ENCODE results near the gene OR2A7.
"Not testable (repeated sequence)": the region's sequence is repeated elsewhere in the genome, so short reads cannot be mapped to it uniquely, and the experiment has no call there.

Gene OR2A7

DNA sequence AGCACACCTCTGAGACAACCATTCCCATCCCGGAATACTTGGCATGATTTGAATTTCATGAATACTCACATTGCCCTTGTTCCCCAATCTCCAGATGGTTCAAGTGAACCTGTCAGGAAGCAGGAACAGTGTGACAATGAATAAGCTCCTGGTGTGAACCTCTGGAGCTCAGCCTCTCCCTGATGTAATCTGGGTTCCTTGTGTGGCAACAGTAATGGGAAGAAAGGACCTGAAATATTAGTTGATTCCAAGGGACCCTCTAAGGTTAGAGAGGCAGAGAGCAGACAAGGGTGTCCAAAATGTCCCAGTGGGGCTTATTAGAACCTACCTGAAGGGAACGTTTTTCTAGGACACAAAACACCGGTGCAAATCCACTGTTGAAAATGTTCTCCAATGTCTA is 8.5 kb downstream of the OR2A7 start:
- TF ChIP-seq, protein P1, sequence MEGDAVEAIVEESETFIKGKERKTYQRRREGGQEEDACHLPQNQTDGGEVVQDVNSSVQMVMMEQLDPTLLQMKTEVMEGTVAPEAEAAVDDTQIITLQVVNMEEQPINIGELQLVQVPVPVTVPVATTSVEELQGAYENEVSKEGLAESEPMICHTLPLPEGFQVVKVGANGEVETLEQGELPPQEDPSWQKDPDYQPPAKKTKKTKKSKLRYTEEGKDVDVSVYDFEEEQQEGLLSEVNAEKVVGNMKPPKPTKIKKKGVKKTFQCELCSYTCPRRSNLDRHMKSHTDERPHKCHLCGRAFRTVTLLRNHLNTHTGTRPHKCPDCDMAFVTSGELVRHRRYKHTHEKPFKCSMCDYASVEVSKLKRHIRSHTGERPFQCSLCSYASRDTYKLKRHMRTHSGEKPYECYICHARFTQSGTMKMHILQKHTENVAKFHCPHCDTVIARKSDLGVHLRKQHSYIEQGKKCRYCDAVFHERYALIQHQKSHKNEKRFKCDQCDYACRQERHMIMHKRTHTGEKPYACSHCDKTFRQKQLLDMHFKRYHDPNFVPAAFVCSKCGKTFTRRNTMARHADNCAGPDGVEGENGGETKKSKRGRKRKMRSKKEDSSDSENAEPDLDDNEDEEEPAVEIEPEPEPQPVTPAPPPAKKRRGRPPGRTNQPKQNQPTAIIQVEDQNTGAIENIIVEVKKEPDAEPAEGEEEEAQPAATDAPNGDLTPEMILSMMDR (IDR thresholded peaks at IDR 0.05) = no peak
- H3K4me1 ChIP-seq = no peaks in the 10 kb centered on the region
- H3K27ac ChIP-seq = no peak overlapping the region
- H3K4me2 ChIP-seq (ENCODE audit: low read length) = no peak overlapping the region
- H3K9me3 ChIP-seq (ENCODE audit: control insufficient read depth, low read length) = no peaks in the 10 kb centered on the region
- no peak overlapping the region for H2AFZ ChIP-seq
- no peak overlapping the region for H3K9ac ChIP-seq
- H3K36me3 ChIP-seq (ENCODE audit: control insufficient read depth, insufficient read depth, low read length) = no peaks in the 10 kb centered on the region
- no peak overlapping the region for H3K4me3 ChIP-seq (ENCODE audit: low read depth, low read length)
- H3K27me3 ChIP-seq (ENCODE audit: control insufficient read depth, insufficient read depth, low read length) = no peaks in the 10 kb centered on the region
- H3K79me2 ChIP-seq = no peaks in the 10 kb centered on the region

DNA sequence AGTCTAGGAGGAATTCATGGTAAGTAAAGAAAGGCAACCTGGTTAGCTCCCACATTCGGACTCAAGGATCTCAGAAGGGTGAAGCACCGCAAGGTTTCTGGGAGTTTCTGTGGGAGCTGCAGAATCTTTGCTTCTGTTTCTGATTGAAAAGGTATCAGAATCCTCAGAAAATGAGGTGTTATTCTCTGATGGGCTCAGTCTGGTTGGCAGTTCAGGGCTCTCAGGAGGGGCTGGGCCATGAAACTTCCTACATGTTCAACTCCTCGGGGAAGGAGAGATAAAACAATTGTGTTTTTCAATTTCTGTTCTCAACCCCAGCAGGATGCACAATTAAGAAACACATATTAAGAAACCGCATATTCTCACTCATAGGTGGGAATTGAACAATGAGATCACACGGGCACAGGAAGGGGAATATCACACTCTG is 9.1 kb downstream of the OR2A7 start:
- H3K36me3 ChIP-seq (ENCODE audit: control insufficient read depth, insufficient read depth, low read length) = no peaks in the 10 kb centered on the region
- H3K27me3 ChIP-seq (ENCODE audit: control insufficient read depth, insufficient read depth, low read length) = no peaks in the 10 kb centered on the region
- no peak overlapping the region for H3K4me3 ChIP-seq (ENCODE audit: low read depth, low read length)
- no peaks in the 10 kb centered on the region for H3K9me3 ChIP-seq (ENCODE audit: control insufficient read depth, low read length)
- no peak overlapping the region for H3K4me2 ChIP-seq (ENCODE audit: low read length)
- H2AFZ ChIP-seq = no peak overlapping the region
- H3K4me1 ChIP-seq = no peaks in the 10 kb centered on the region
- H3K79me2 ChIP-seq = no peaks in the 10 kb centered on the region
- H3K27ac ChIP-seq = no peak overlapping the region
- H3K9ac ChIP-seq = no peak overlapping the region
- TF ChIP-seq, protein P1 (IDR thresholded peaks at IDR 0.05) = no peak

DNA sequence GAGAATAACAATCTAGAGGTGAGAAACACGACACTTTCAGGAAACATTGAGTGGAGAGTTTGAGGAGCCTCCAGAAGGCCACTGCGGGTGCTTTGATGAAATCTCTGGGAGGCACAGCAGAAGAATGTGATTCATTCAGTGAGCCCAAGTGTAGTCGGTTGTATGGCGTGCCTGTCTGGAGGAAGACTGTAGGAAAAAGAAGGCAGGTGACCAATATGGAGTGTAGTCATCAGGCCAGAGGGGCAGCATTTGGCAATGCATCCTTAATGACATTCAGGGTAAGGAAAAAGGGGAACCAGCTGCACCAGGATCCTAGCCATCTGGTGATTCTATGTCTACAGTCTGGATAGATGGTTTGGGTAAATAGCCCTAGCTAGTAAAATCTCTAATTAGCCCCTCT is 12.3 kb downstream of the OR2A7 start:
- H3K27ac ChIP-seq; H3K4me3 ChIP-seq (ENCODE audit: low read depth, low read length); H3K9me3 ChIP-seq (ENCODE audit: control insufficient read depth, low read length); H3K79me2 ChIP-seq; H3K4me1 ChIP-seq; H3K36me3 ChIP-seq (ENCODE audit: control insufficient read depth, insufficient read depth, low read length); H3K27me3 ChIP-seq (ENCODE audit: control insufficient read depth, insufficient read depth, low read length); H3K9ac ChIP-seq; H2AFZ ChIP-seq; H3K4me2 ChIP-seq (ENCODE audit: low read length): not testable (repeated sequence)

GRCh38 chr7:144247674-144248330 is 16.8 kb downstream of the OR2A7 start:
- not testable (repeated sequence) for H3K9me3 ChIP-seq (ENCODE audit: control insufficient read depth, low read length); H3K4me2 ChIP-seq (ENCODE audit: low read length); H3K4me3 ChIP-seq (ENCODE audit: low read depth, low read length); H3K36me3 ChIP-seq (ENCODE audit: control insufficient read depth, insufficient read depth, low read length); H2AFZ ChIP-seq; H3K27me3 ChIP-seq (ENCODE audit: control insufficient read depth, insufficient read depth, low read length); H3K79me2 ChIP-seq; H3K27ac ChIP-seq; H3K4me1 ChIP-seq; H3K9ac ChIP-seq

DNA sequence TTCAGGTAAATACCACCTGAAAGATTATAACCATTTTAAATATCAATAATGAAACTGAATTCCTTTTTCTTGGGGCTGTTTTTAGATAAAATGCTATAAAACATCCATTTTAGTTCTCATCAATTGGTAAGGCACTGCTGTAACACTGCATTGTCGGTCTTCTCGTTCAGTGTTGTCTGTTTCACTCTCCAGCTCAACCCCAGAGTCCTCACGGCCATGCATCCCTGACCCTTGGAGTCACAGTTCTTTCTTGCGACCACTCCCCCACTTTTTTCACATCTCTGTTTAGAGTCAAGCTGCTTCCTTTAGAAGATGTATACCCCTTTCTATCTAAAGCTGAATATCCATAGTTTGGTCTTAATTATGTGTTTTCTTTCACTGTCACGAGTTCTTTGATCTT is 17.6 kb downstream of the OR2A7 start:
- H3K9ac ChIP-seq; H3K9me3 ChIP-seq (ENCODE audit: control insufficient read depth, low read length); H3K4me2 ChIP-seq (ENCODE audit: low read length); H3K27ac ChIP-seq; H2AFZ ChIP-seq; H3K79me2 ChIP-seq; H3K36me3 ChIP-seq (ENCODE audit: control insufficient read depth, insufficient read depth, low read length); H3K4me1 ChIP-seq; H3K4me3 ChIP-seq (ENCODE audit: low read depth, low read length); H3K27me3 ChIP-seq (ENCODE audit: control insufficient read depth, insufficient read depth, low read length): not testable (repeated sequence)

DNA sequence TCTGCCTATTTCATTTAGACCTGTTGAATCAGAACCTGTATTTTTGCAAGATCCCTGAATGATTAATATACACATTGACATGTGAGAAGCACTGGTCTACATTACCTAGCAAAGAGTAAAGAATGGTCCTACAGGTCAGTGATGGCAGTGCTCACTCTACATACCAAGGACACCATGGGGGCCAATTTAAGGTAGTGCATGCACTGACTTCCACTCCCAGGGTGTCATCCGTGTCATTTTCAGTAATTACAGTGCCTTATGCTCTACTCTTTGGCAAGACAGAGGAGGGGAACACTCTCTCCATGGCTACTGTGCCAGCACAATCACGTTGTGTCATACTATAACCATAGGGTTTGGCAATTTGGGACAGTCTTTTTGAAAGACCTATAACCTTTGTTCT is 19.2 kb downstream of the OR2A7 start:
- H2AFZ ChIP-seq; H3K27me3 ChIP-seq (ENCODE audit: control insufficient read depth, insufficient read depth, low read length); H3K36me3 ChIP-seq (ENCODE audit: control insufficient read depth, insufficient read depth, low read length); H3K4me3 ChIP-seq (ENCODE audit: low read depth, low read length); H3K27ac ChIP-seq; H3K79me2 ChIP-seq; H3K9ac ChIP-seq; H3K4me2 ChIP-seq (ENCODE audit: low read length); H3K4me1 ChIP-seq; H3K9me3 ChIP-seq (ENCODE audit: control insufficient read depth, low read length): not testable (repeated sequence)

GRCh38 chr7:144239365-144239764 is 25.2 kb downstream of the OR2A7 start, which contains the start of gene OR2A42:
TSS of gene OR2A42 (minus strand) at chr7:144239605. CDS start at chr7:144232843, 6,762 bp downstream.
- H3K4me3 ChIP-seq (ENCODE audit: low read depth, low read length); H3K27ac ChIP-seq; H3K4me1 ChIP-seq; H3K79me2 ChIP-seq; H3K9ac ChIP-seq; H3K9me3 ChIP-seq (ENCODE audit: control insufficient read depth, low read length); H3K27me3 ChIP-seq (ENCODE audit: control insufficient read depth, insufficient read depth, low read length); H2AFZ ChIP-seq; H3K36me3 ChIP-seq (ENCODE audit: control insufficient read depth, insufficient read depth, low read length); H3K4me2 ChIP-seq (ENCODE audit: low read length): not testable (repeated sequence)

- H3K4me3 ChIP-seq (ENCODE audit: low read depth, low read length); H3K9me3 ChIP-seq (ENCODE audit: control insufficient read depth, low read length); H3K79me2 ChIP-seq: not testable (repeated sequence)
Observed at GRCh38 chr7:144238530-144239082, 26.0 kb downstream of the OR2A7 start.

DNA sequence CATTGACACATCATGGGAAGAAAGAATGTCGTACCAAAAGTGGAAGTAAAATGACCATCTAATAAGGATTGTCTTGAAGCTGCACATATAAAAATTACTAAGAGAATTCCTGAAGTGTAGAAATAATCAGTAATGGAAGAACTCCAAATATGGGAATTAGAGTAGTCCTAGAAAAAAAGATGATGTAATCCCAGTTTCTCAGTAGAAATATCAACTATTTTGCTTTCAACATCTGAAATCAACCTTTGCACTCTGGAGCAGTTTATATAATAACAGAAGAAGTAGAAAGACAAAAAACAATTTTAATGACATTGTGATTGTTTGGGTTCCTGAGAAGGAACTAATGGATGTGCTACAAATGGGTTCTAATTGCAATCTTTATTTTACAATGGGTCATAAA is 31.6 kb downstream of the OR2A7 start:
- H3K4me3 ChIP-seq (ENCODE audit: low read depth, low read length); H3K4me2 ChIP-seq (ENCODE audit: low read length); H3K36me3 ChIP-seq (ENCODE audit: control insufficient read depth, insufficient read depth, low read length); H2AFZ ChIP-seq; H3K27me3 ChIP-seq (ENCODE audit: control insufficient read depth, insufficient read depth, low read length); H3K9ac ChIP-seq; H3K9me3 ChIP-seq (ENCODE audit: control insufficient read depth, low read length); H3K4me1 ChIP-seq; H3K79me2 ChIP-seq; H3K27ac ChIP-seq: not testable (repeated sequence)

More at GRCh38 chr7:144238530-144239082, 26.0 kb downstream of the OR2A7 start:
- H3K27ac ChIP-seq; H3K4me2 ChIP-seq (ENCODE audit: low read length); H3K27me3 ChIP-seq (ENCODE audit: control insufficient read depth, insufficient read depth, low read length); H3K4me1 ChIP-seq; H2AFZ ChIP-seq; H3K9ac ChIP-seq; H3K36me3 ChIP-seq (ENCODE audit: control insufficient read depth, insufficient read depth, low read length): not testable (repeated sequence)

Measured in parathyroid adenoma (tissue), 2 donors.